ENCODE data around the gene ITPR2.
"Not testable (repeated sequence)": the region's sequence is repeated elsewhere in the genome, so short reads cannot be mapped to it uniquely, and the experiment has no call there.

Gene ITPR2

GRCh38 chr12:26609986-26610385 is 223.0 kb downstream of the ITPR2 start:
- Histone ChIP-seq H3K36me3 (ENCODE audit: control insufficient read depth in 5 of 5, insufficient read depth in 5 of 5, low read length in 5 of 5) (peaks cover 0 to 7% (median 3%) of the 10 kb centered on the region in 5 donors), H3K27me3 (ENCODE audit: control insufficient read depth in 5 of 5, insufficient read depth in 4 of 5, low read length in 5 of 5) (no peaks in the 10 kb centered on the region), H3K9ac (ENCODE audit: low read length in 5 of 5) (peak overlapping the region in 1 of 5 donors; percentile 30), H3K9me3 (ENCODE audit: control insufficient read depth in 5 of 5, low read length in 5 of 5) (no peaks in the 10 kb centered on the region), H3K4me1 (ENCODE audit: control insufficient read depth in 5 of 5, insufficient read depth in 5 of 5, low read length in 5 of 5) (no peaks in the 10 kb centered on the region), H3K4me3 (ENCODE audit: low read depth in 1 of 5, low read length in 5 of 5) (no peak overlapping the region), H3K27ac (ENCODE audit: low read depth, low read length) (no peak overlapping the region)

GRCh38 chr12:26608706-26609105 is 224.3 kb downstream of the ITPR2 start:
- Histone ChIP-seq H3K27ac (ENCODE audit: low read depth, low read length) (no peak overlapping the region), H3K4me1 (ENCODE audit: control insufficient read depth in 5 of 5, insufficient read depth in 5 of 5, low read length in 5 of 5) (no peaks in the 10 kb centered on the region), H3K27me3 (ENCODE audit: control insufficient read depth in 5 of 5, insufficient read depth in 4 of 5, low read length in 5 of 5) (no peaks in the 10 kb centered on the region), H3K4me3 (ENCODE audit: low read depth in 1 of 5, low read length in 5 of 5) (no peak overlapping the region), H3K9me3 (ENCODE audit: control insufficient read depth in 5 of 5, low read length in 5 of 5) (no peaks in the 10 kb centered on the region), H3K36me3 (ENCODE audit: control insufficient read depth in 5 of 5, insufficient read depth in 5 of 5, low read length in 5 of 5) (peaks cover 0 to 7% (median 3%) of the 10 kb centered on the region in 5 donors), H3K9ac (ENCODE audit: low read length in 5 of 5) (no peak overlapping the region)

- no peaks in the 10 kb centered on the region for H3K9me3 ChIP-seq (ENCODE audit: control insufficient read depth in 5 of 5, low read length in 5 of 5)
- no peaks in the 10 kb centered on the region for H3K4me1 ChIP-seq (ENCODE audit: control insufficient read depth in 5 of 5, insufficient read depth in 5 of 5, low read length in 5 of 5)
- no peak overlapping the region for H3K27ac ChIP-seq (ENCODE audit: low read depth, low read length)
- H3K4me3 ChIP-seq (ENCODE audit: low read depth in 1 of 5, low read length in 5 of 5) = no peak overlapping the region
- H3K36me3 ChIP-seq (ENCODE audit: control insufficient read depth in 5 of 5, insufficient read depth in 5 of 5, low read length in 5 of 5) = peaks cover 0 to 7% (median 3%) of the 10 kb centered on the region in 5 donors
- no peaks in the 10 kb centered on the region for H3K27me3 ChIP-seq (ENCODE audit: control insufficient read depth in 5 of 5, insufficient read depth in 4 of 5, low read length in 5 of 5)
- H3K9ac ChIP-seq (ENCODE audit: low read length in 5 of 5) = no peak overlapping the region
Measured at GRCh38 chr12:26608273-26608672, 224.7 kb downstream of the ITPR2 start.

GRCh38 chr12:26606911-26607310 is 226.1 kb downstream of the ITPR2 start:
- Histone ChIP-seq H3K4me1 (ENCODE audit: control insufficient read depth in 5 of 5, insufficient read depth in 5 of 5, low read length in 5 of 5) (no peaks in the 10 kb centered on the region), H3K9ac (ENCODE audit: low read length in 5 of 5) (no peak overlapping the region)

GRCh38 chr12:26604813-26605212 is 228.2 kb downstream of the ITPR2 start:
- not testable (repeated sequence) for H3K9ac ChIP-seq (ENCODE audit: low read length in 5 of 5); H3K4me3 ChIP-seq (ENCODE audit: low read depth in 1 of 5, low read length in 5 of 5); H3K27me3 ChIP-seq (ENCODE audit: control insufficient read depth in 5 of 5, insufficient read depth in 4 of 5, low read length in 5 of 5); H3K4me1 ChIP-seq (ENCODE audit: control insufficient read depth in 5 of 5, insufficient read depth in 5 of 5, low read length in 5 of 5); H3K9me3 ChIP-seq (ENCODE audit: control insufficient read depth in 5 of 5, low read length in 5 of 5); H3K27ac ChIP-seq (ENCODE audit: low read depth, low read length)
- peaks cover 3 to 12% (median 11%) of the 10 kb centered on the region in 5 donors for H3K36me3 ChIP-seq (ENCODE audit: control insufficient read depth in 5 of 5, insufficient read depth in 5 of 5, low read length in 5 of 5)

More at GRCh38 chr12:26606911-26607310, 226.1 kb downstream of the ITPR2 start:
- Histone ChIP-seq H3K36me3 (ENCODE audit: control insufficient read depth in 5 of 5, insufficient read depth in 5 of 5, low read length in 5 of 5) (peaks cover 0 to 7% (median 4%) of the 10 kb centered on the region in 5 donors), H3K27ac (ENCODE audit: low read depth, low read length) (no peak overlapping the region), H3K27me3 (ENCODE audit: control insufficient read depth in 5 of 5, insufficient read depth in 4 of 5, low read length in 5 of 5) (no peaks in the 10 kb centered on the region), H3K9me3 (ENCODE audit: control insufficient read depth in 5 of 5, low read length in 5 of 5) (no peaks in the 10 kb centered on the region), H3K4me3 (ENCODE audit: low read depth in 1 of 5, low read length in 5 of 5) (no peak overlapping the region)

- Histone ChIP-seq H3K27ac (ENCODE audit: low read depth, low read length) (no peak overlapping the region), H3K4me1 (ENCODE audit: control insufficient read depth in 5 of 5, insufficient read depth in 5 of 5, low read length in 5 of 5) (no peaks in the 10 kb centered on the region), H3K36me3 (ENCODE audit: control insufficient read depth in 5 of 5, insufficient read depth in 5 of 5, low read length in 5 of 5) (peaks cover 16 to 41% (median 31%) of the 10 kb centered on the region in 5 donors), H3K4me3 (ENCODE audit: low read depth in 1 of 5, low read length in 5 of 5) (no peak overlapping the region), H3K9me3 (ENCODE audit: control insufficient read depth in 5 of 5, low read length in 5 of 5) (no peaks in the 10 kb centered on the region), H3K27me3 (ENCODE audit: control insufficient read depth in 5 of 5, insufficient read depth in 4 of 5, low read length in 5 of 5) (no peaks in the 10 kb centered on the region), H3K9ac (ENCODE audit: low read length in 5 of 5) (no peak overlapping the region)
Measured at GRCh38 chr12:26599096-26599695, 233.8 kb downstream of the ITPR2 start.

- Histone ChIP-seq H3K9ac (ENCODE audit: low read length in 5 of 5) (no peak overlapping the region), H3K9me3 (ENCODE audit: control insufficient read depth in 5 of 5, low read length in 5 of 5) (no peaks in the 10 kb centered on the region), H3K27ac (ENCODE audit: low read depth, low read length) (no peak overlapping the region), H3K4me1 (ENCODE audit: control insufficient read depth in 5 of 5, insufficient read depth in 5 of 5, low read length in 5 of 5) (no peaks in the 10 kb centered on the region), H3K36me3 (ENCODE audit: control insufficient read depth in 5 of 5, insufficient read depth in 5 of 5, low read length in 5 of 5) (peaks cover 17 to 45% (median 32%) of the 10 kb centered on the region in 5 donors), H3K4me3 (ENCODE audit: low read depth in 1 of 5, low read length in 5 of 5) (no peak overlapping the region), H3K27me3 (ENCODE audit: control insufficient read depth in 5 of 5, insufficient read depth in 4 of 5, low read length in 5 of 5) (no peaks in the 10 kb centered on the region)
Measured at GRCh38 chr12:26595806-26596205, 237.2 kb downstream of the ITPR2 start.

GRCh38 chr12:26580619-26581018 is 252.4 kb downstream of the ITPR2 start:
- Histone ChIP-seq H3K4me1 (ENCODE audit: control insufficient read depth in 5 of 5, insufficient read depth in 5 of 5, low read length in 5 of 5) (no peaks in the 10 kb centered on the region), H3K36me3 (ENCODE audit: control insufficient read depth in 5 of 5, insufficient read depth in 5 of 5, low read length in 5 of 5) (peaks cover 3 to 24% (median 12%) of the 10 kb centered on the region in 5 donors)

GRCh38 chr12:26576266-26576665 is 256.7 kb downstream of the ITPR2 start:
- Histone ChIP-seq H3K36me3 (ENCODE audit: control insufficient read depth in 5 of 5, insufficient read depth in 5 of 5, low read length in 5 of 5) (peaks cover 10 to 27% (median 20%) of the 10 kb centered on the region in 5 donors), H3K9ac (ENCODE audit: low read length in 5 of 5) (no peak overlapping the region), H3K4me3 (ENCODE audit: low read depth in 1 of 5, low read length in 5 of 5) (no peak overlapping the region), H3K9me3 (ENCODE audit: control insufficient read depth in 5 of 5, low read length in 5 of 5) (no peaks in the 10 kb centered on the region), H3K27ac (ENCODE audit: low read depth, low read length) (no peak overlapping the region), H3K27me3 (ENCODE audit: control insufficient read depth in 5 of 5, insufficient read depth in 4 of 5, low read length in 5 of 5) (no peaks in the 10 kb centered on the region), H3K4me1 (ENCODE audit: control insufficient read depth in 5 of 5, insufficient read depth in 5 of 5, low read length in 5 of 5) (no peaks in the 10 kb centered on the region)

More at GRCh38 chr12:26580619-26581018, 252.4 kb downstream of the ITPR2 start:
- no peaks in the 10 kb centered on the region for H3K9me3 ChIP-seq (ENCODE audit: control insufficient read depth in 5 of 5, low read length in 5 of 5)
- H3K9ac ChIP-seq (ENCODE audit: low read length in 5 of 5) = no peak overlapping the region
- H3K27ac ChIP-seq (ENCODE audit: low read depth, low read length) = no peak overlapping the region
- no peak overlapping the region for H3K4me3 ChIP-seq (ENCODE audit: low read depth in 1 of 5, low read length in 5 of 5)
- no peaks in the 10 kb centered on the region for H3K27me3 ChIP-seq (ENCODE audit: control insufficient read depth in 5 of 5, insufficient read depth in 4 of 5, low read length in 5 of 5)

GRCh38 chr12:26573225-26573909 is 259.6 kb downstream of the ITPR2 start:
- Histone ChIP-seq H3K27me3 (ENCODE audit: control insufficient read depth in 5 of 5, insufficient read depth in 4 of 5, low read length in 5 of 5) (no peaks in the 10 kb centered on the region), H3K4me3 (ENCODE audit: low read depth in 1 of 5, low read length in 5 of 5) (no peak overlapping the region), H3K36me3 (ENCODE audit: control insufficient read depth in 5 of 5, insufficient read depth in 5 of 5, low read length in 5 of 5) (peaks cover 10 to 20% (median 12%) of the 10 kb centered on the region in 5 donors), H3K27ac (ENCODE audit: low read depth, low read length) (no peak overlapping the region), H3K4me1 (ENCODE audit: control insufficient read depth in 5 of 5, insufficient read depth in 5 of 5, low read length in 5 of 5) (no peaks in the 10 kb centered on the region), H3K9ac (ENCODE audit: low read length in 5 of 5) (no peak overlapping the region), H3K9me3 (ENCODE audit: control insufficient read depth in 5 of 5, low read length in 5 of 5) (no peaks in the 10 kb centered on the region)

Measured in subcutaneous abdominal adipose tissue (tissue), 5 donors.